Prostate gland (tissue), 2 donors: ENCODE measurements around the gene TCF4. TPM values are rescaled to one million over a fixed set of nuclear protein-coding genes. Genes with fewer than 3 reads are reported as not detected.

Source experiments
- DNase-seq: peaks from one replicate; pipeline ENCODE4 v3.0.0-alpha.2; 2019; ENCODE audit warnings: low spot score
- H3K27ac ChIP-seq, 2 donors: fragments of 200-600 bp; sonication (generic); 2 replicates each; pipeline ENCODE4 v1.5.1; 2017 to 2019
- H3K27me3 ChIP-seq: fragments of 200-600 bp; sonication (generic); replicated peaks from 2 replicates; pipeline ENCODE4 v1.5.1; 2019; ENCODE audit not compliant: insufficient read depth
- H3K36me3 ChIP-seq, 2 donors: fragments of 200-600 bp; sonication (generic); 1 replicate in 1 of 2; 2 replicates in 1 of 2; pipeline versions ENCODE4 v1.5.1 to v1.8.1; 2017 to 2019
- H3K4me1 ChIP-seq: fragments of 200-600 bp; sonication (generic); replicated peaks from 2 replicates; pipeline ENCODE4 v1.5.1; 2019
- H3K4me3 ChIP-seq, 2 donors: fragments of 200-600 bp; sonication (generic); 2 replicates each; pipeline ENCODE4 v1.5.1; 2017 to 2019
- H3K9me3 ChIP-seq: fragments of 200-600 bp; sonication (generic); 2 replicates; pipeline ENCODE4 v1.5.1; 2017
- POLR2A ChIP-seq: fragments of 450-650 bp; IDR thresholded peaks from one replicate; pipeline ENCODE4 v1.6.1; 2016; ENCODE audit warnings: antibody characterized with exemption, mild to moderate bottlenecking
- POLR2AphosphoS5 ChIP-seq: sonication (generic); formaldehyde crosslinking; IDR thresholded peaks from one replicate; pipeline ENCODE4 v1.6.1; 2017; ENCODE audit warnings: antibody characterized with exemption
- WGBS: methylation state at CpG from one replicate; pipeline ENCODE4 v1.1.5; 2018; 5-methylcytosine and 5-hydroxymethylcytosine counted together
- intact Hi-C: fragments of 100-400 bp; cut with DNase I; formaldehyde crosslinking; loops from one replicate; pipeline ENCODE4 v1.14.2; 2022
- total RNA-seq, 2 donors: library from RNA; depleted of rRNA; stranded (reverse); fragments of >200 nt; gene quantifications; one replicate each; pipeline ENCODE4 v1.1.0, GENCODE V29; 2016
- TF ChIP-seq, protein P1 (sequence below), 4 experiments: fragments of 200-600 bp in 2 of 4; fragments of 450-650 bp in 2 of 4; sonication (generic) in 2 of 4; IDR thresholded peaks; 1 replicate in 3 of 4; 2 replicates in 1 of 4; pipeline ENCODE4 v1.5.1; 2016 to 2019; ENCODE audit warnings: antibody characterized with exemption in 4 of 4, mild to moderate bottlenecking in 2 of 4, moderate library complexity in 2 of 4

The TCF4 gene
- total RNA-seq, 2 donors from 2014 or later: 29.8 to 87.2 TPM

DNA sequence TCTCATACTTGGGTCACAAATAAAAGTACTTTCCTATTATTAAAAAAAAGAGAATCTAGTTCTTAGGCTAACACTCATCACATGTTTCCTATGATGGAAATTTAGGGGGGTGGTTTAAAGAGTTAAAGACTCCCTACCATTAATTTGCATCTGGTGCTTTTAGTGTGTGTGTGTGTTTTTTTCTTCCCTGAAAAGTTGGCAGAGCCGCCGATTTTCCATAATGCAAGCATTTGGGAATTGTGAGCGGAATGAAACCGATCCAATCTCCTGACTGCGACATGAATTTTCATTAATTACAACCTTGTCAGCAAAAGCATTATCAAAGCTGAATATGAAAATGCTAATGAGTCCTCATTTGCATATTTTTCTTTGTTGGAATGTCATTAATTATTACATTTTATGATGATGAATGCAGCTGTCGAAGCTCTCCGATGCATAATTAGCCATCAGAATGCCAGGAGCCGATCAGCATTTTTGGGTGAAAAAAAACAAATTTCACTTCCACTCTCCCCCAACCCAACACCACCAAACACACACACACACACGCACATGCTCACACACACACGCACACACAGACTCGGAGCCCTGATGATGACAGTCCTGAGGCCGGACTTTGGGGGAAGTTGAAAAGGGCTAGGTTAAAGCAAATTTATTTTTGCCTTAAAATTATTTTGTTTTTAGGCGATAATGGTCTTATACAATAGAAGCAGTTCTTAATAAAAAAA, 165.4 kb downstream of the TCF4 start:
- Histone ChIP-seq H3K27ac (no peak overlapping the region), H3K36me3 (no peaks in the 10 kb centered on the region), H3K27me3 (no peaks in the 10 kb centered on the region), H3K4me1 (no peaks in the 10 kb centered on the region), H3K4me3 (no peak overlapping the region), H3K9me3 (no peaks in the 10 kb centered on the region)
- intact Hi-C loops: no loop called here
- WGBS: 41% methylated on average over 13 of the region's 13 CpGs
- no peak for DNase-seq
- TF ChIP-seq POLR2A (no peak), POLR2AphosphoS5 (no peak)
- TF ChIP-seq, protein P1, sequence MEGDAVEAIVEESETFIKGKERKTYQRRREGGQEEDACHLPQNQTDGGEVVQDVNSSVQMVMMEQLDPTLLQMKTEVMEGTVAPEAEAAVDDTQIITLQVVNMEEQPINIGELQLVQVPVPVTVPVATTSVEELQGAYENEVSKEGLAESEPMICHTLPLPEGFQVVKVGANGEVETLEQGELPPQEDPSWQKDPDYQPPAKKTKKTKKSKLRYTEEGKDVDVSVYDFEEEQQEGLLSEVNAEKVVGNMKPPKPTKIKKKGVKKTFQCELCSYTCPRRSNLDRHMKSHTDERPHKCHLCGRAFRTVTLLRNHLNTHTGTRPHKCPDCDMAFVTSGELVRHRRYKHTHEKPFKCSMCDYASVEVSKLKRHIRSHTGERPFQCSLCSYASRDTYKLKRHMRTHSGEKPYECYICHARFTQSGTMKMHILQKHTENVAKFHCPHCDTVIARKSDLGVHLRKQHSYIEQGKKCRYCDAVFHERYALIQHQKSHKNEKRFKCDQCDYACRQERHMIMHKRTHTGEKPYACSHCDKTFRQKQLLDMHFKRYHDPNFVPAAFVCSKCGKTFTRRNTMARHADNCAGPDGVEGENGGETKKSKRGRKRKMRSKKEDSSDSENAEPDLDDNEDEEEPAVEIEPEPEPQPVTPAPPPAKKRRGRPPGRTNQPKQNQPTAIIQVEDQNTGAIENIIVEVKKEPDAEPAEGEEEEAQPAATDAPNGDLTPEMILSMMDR (IDR thresholded peaks at IDR 0.05): no peak

DNA sequence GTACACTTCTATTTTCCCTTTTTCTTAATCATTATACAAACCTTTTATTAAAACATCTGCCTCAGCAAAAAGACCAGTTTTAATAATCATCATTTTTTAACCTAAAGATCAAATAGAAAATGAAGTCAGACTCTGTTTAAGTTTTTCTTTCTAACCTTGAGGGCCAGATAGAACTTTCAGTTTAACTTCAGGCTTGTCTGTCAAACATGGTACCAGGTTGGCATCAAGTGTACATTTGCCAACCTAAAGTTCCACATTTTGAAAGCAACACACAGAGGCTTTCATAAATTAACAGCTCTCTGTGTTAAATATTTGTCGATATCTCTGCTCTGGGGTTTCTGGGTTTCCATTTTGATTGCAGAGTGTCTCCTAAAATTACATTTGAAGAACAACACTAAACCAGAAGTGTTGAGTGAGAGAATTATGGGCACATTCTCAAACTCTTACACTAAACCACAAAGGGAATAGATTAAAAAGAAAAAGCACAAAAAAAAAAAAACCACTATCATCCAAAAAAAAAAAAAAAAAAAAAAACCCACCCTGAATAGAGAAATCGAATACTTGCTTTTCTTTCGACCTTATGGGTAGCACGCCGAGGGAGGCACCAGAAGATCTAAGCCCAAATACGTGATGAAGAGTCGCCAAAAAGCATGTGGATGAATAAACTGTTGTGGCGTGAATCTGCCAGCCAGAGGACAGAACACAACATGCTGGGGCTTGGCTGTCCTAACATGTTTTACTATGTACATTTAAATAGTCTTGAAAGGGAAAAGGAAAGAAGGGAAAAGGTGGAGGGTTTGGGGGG, 166.2 kb downstream of the TCF4 start:
- peak; percentile 77 for DNase-seq
- TF ChIP-seq POLR2AphosphoS5: no peak
- no peak for TF ChIP-seq POLR2A
- TF ChIP-seq, protein P1 (IDR thresholded peaks at IDR 0.05): no peak
- intact Hi-C loops: no loop called here
- 23% methylated on average over 8 of the region's 8 CpGs for WGBS
- Histone ChIP-seq H3K4me3 (peak overlapping the region in 1 of 2 donors; percentile 3), H3K27me3 (no peaks in the 10 kb centered on the region), H3K36me3 (no peaks in the 10 kb centered on the region), H3K4me1 (no peaks in the 10 kb centered on the region), H3K27ac (peak overlapping the region; percentile 30 to 44), H3K9me3 (no peaks in the 10 kb centered on the region)

DNA sequence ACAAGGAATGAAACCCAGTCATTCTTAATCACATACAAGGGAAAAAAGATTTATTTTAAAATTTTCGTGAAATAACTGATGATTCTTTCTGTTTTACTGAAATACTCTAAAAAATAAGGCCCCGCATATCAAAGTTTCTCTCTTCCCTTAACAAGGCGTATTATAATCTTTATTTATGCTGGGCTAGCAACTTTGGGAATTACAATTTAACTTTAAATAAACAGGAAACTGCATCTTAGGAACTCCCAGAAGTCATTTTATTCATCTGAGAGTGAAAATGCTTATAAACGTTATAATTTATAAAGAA, 166.7 kb downstream of the TCF4 start:
- no peaks in the 10 kb centered on the region for H3K9me3 ChIP-seq
- no peaks in the 10 kb centered on the region for H3K4me1 ChIP-seq
- peak overlapping the region; percentile 30 to 44 for H3K27ac ChIP-seq
- H3K27me3 ChIP-seq: no peaks in the 10 kb centered on the region
- H3K36me3 ChIP-seq: no peaks in the 10 kb centered on the region
- 59% methylated on average over 4 of the region's 4 CpGs for WGBS
- intact Hi-C loops: no loop called here
- TF ChIP-seq POLR2A (no peak), POLR2AphosphoS5 (no peak)
- TF ChIP-seq, protein P1 (IDR thresholded peaks at IDR 0.05): no peak
- H3K4me3 ChIP-seq: peak overlapping the region in 1 of 2 donors; percentile 3
- DNase-seq: no peak

DNA sequence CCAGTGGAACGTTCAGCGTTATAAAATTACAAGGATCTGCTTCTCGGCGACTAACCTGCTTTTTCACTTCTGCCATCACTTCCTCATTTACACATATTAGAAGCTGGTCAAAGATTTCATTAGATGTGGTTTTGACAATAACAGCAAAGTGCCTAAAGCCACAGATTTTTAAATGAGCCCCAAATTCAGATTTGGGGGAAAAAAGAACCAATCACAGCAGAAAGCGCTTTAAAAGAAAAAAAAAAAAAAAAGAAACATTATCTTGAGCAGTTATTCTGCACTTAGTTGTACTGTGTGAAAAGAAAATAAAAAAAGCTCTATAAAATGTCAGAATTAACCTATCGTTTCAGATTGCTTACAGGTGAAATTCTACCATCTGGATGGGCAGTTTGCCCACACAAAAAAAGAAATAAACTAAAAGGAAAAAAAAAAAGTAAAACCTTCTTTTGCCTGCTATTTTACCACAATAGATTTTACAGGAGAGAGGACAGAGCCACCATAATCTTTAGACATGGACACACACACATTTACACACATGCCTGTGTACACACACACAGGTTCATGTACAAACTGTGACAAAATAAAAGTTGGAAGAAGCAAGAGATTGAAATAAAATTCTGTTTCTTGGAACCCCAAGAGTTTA, 167.2 kb downstream of the TCF4 start:
- 26% methylated on average over 6 of the region's 6 CpGs for WGBS
- Histone ChIP-seq H3K27me3 (no peaks in the 10 kb centered on the region), H3K9me3 (no peaks in the 10 kb centered on the region), H3K36me3 (no peaks in the 10 kb centered on the region), H3K27ac (peak overlapping the region; percentile 30 to 50), H3K4me1 (no peaks in the 10 kb centered on the region), H3K4me3 (peak overlapping the region in 1 of 2 donors; percentile 10)
- intact Hi-C loops: no loop called here
- DNase-seq: no peak
- TF ChIP-seq POLR2AphosphoS5: no peak
- TF ChIP-seq POLR2A: no peak
- TF ChIP-seq, protein P1 (IDR thresholded peaks at IDR 0.05): no peak
